DMS 273 treated with DMSO at 0.1 percent for 48 hours (cell line): ENCODE data around the gene IL16.
"Not testable (repeated sequence)": the region's sequence is repeated elsewhere in the genome, so short reads cannot be mapped to it uniquely, and the experiment has no call there.

Experiments
- DNase-seq: peaks from one replicate; lab custom pipeline; 2025; lab: John Stamatoyannopoulos, UW

The IL16 gene

DNA sequence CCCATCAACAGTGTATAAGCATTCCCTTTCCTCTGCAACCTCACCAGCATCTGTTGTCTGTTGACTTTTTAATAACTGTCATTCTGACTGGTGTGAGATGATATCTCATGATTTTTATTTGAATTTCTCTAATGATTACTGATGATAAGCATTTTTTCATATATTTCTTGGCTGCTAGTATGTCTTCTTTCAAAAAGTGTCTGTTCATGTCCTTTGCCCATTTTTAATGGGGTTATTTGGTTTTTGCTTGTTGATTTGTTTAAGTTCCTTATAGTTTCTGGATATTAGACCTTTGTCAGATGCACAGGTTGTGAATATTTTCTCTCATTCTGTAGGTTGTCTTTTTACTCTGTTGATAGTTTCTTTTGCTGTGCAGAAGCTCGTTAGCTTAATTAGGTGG is 11.3 kb downstream of the IL16 start:
- not testable (repeated sequence) for DNase-seq

DNA sequence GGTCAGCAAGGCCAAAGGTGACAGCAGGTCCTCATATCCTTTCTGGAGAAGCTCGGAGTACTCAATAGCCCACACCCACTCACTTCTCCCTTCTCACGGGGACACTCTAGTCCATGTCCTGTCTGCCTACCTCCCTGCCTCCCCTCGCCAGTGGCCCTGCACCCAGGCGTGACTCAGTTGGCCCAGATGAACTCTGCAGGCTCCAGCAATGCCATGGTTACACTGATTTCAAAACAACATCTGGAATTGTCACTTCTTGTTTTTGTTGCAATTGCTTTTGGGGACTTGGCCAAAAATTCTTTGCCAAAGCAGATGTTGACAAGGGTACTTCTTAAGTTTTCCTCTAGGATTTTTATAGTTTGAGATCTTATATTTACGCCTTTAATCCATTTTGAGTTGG is 13.0 kb downstream of the IL16 start:
- DNase-seq = no peak

DNA sequence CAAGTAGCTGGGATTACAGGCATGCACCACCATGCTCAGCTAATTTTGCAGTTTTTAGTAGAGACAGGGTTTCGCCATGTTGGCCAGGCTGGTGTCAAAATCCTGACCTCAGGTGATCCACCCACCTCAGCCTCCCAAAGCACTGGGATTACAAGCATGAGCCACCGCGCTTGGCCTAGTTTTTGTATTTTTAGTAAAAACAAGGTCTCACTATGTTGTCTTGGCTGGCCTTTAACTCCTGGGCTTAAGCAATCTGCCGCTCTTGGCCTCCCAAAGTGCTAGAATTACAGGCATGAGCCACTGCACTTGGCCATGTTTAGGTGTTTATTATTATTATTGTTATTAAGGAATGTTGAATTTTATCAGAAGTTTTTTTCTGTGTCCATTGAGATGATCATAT is 14.7 kb downstream of the IL16 start:
- no peak for DNase-seq

DNA sequence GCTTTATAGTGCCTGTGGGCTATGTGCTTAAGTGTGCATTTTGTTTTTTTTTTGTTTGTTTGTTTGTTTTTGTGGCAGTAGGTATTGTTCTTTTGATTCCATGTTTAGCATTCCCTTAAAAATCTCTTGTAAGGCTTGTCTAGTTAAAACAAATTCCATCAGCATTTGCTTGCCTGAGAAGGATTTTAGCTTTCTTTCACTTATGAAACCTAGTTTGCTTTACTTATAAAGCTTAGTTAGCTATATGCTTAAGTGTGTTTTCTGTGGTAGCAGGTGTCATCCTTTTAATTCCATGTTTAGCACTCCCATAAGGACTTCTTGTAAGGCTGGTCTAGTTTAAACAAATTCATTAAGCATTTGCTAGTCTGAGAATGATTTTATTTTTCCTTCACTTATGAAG is 17.3 kb downstream of the IL16 start:
- no peak for DNase-seq

DNA sequence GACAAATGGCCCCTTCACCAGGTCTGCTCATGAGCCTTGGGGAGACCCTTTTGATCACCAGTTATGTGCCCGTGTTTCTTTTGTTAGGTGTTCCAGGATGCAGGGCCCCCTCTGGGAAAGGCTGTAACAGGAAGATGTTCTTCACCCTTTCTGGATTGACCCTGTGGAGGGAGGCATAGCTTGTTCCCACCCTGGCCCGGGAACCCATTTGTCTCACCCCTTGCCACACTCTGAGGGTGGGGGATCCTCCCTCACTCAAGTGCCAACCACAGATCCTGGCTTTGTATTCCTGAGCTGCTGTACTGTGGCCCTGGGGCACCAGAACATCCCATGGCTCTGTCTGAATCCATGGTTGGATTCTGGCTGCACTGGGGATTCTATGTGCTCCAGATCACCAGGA is 18.9 kb downstream of the IL16 start:
- DNase-seq = no peak

DNA sequence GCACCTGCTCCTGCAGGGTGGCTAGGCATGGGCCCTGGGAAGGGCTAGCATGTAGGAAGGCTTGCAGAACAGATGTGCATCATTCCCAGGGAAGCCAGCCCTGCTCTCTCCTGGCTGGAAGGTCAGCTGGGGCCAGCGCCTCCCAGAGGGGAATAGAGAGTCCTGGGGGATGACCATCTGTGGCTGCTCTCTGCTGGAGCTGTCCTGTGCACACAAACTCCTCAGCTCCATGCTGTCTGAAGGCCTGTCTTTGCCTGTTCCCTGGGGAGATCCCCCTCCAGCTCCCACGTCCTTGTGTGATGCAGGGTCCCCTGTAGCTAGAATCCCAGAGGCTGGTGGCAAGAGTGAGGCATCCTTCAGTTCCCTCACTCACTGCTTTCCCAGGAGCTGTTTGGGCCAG is 19.3 kb downstream of the IL16 start:
- DNase-seq = no peak

DNA sequence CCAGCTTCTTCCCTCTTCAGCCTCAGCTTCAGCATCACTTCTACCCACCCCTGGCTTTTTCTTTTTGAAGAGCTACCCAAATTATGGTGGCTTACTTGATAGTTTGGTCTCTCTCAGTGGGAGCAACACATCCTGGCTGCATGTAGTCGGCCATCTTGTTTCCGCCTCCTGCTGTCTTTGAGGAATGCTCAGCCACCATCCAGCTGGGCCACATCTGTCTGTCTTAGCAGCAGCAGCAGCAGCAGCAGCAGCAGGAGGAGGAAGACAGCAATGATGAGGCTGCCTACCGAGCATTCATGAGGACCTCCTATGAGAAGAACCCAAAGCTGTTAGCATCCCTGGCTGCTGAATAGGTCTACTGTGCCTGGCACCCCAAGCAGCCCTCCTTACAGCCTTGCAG is 19.7 kb downstream of the IL16 start:
- DNase-seq = no peak

DNA sequence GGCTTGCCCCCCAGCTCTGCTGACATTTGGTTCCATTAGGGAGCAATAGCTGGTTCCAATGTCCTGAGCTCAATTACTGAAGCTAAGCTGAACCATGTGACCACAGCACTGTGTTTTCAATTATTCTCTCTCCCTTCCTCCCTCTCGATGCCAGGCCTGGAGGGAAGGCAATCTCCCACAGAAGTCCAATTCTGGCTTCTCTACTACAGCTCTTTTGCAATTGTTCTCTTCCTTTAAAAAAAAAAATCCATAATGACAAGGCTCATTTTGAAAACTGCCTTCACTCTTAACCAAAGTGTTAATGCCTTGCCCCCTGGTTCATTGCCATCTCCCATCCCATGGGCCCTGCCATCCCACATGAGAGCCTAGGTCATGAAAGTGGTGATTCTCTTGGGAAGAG is 24.8 kb downstream of the IL16 start:
- DNase-seq = no peak

DNA sequence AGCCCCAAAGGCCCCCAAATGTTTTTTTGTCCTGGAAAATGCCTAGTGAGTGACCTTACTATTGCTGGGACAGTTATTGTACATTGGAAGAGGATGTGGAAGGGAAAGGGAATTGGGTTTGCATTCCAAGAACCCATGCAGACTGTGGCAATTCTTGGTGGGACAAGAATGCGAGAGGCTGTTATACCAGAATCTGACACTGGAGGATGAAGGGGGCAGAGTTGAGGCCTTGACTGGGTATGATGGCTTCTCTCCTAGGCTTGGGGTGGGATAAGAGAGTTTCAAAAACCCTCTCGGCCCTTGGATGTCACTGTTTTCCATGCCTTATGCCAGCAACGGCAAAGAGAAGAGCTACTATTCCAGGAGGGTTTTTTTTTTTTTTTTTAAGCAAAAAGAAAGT is 25.3 kb downstream of the IL16 start:
- DNase-seq = no peak

DNA sequence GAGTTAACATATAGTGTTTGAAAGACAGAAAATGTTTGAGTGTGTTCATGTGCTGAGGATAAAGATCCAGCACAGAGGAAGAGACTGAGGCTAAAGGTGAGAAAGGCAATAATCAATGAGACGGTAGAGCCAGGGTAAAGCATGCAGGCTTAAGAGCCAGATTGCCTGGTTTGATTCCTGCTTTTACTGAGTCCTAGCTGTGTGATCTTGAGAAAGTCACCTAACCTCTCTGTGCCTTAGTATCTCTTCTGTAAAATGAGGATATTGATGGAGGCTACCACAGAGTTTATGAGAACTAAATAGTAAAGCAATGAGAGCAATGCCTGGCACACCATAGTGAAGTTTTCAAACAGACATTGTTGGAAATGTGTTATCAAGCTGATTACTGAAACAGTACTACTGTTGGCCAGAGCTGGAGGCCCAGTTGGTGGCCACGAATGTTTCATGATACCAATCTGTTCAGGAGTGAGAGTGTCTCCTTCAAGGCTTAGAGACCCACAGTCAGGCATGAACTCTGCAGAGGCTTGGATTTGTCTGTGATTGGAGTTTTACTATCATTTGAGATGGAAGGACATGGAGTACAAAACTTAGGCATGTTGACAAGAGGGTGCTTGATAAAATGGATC is 26.8 kb downstream of the IL16 start:
- no peak for DNase-seq

DNA sequence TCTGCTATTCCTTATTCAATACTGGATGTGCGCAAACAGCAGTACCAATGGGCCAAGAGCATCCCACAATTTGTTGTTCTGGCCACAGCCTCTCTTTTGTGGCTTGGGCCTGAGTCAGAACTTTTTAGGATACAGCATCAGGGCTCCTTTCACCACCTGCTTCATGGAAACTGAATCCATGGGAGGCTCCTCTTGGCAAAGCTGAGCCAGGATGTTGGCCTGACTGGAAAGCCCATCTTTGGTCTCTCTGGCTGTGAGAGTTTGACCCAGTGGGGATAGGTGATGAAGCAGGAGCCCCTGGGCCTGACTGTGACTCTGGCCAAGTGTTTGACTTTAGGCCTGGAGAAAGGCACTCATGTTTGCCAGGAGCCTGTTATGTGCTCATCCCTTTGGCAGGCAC is 27.6 kb downstream of the IL16 start:
- DNase-seq = no peak

DNA sequence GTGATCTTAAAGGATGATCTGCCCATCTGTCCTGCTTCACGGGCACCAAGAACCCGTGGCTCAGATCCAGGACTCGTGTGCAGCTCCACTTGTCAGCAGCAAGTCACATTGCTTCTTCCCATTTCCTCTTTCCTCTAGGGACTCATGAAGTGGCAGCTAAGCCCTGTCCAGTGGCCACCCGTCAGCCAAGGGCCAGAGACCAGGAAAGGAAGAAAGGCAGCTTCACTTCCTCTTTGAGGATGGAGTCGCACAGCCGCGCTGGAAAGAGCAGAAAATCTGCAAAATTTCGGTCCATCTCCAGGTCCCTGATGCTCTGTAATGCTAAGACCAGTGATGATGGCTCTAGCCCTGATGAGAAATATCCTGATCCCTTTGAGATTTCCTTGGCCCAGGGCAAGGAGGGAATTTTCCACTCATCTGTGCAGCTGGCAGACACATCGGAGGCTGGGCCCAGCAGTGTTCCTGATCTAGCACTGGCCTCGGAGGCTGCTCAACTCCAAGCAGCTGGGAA is 28.5 kb downstream of the IL16 start:
- no peak for DNase-seq

DNA sequence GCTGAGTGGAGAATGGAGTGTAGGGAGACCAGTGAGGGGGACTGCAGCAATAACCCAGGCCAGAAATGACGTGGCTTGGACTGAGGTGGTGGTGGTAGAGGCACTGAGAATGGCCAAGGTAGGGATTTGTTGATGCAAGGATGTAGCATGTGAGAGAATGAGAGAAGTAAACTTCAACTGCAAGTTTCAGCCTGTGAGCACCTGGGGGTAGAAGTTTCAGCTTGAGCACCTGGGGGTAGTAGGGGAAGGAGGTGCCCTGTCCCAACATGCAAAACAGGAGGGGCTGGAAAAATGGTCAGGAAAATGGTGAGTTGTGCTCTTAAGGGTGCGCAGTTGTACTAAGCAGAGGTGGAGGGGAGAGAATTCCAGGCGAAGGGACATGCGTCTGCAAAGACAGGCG is 31.0 kb downstream of the IL16 start:
- no peak for DNase-seq

DNA sequence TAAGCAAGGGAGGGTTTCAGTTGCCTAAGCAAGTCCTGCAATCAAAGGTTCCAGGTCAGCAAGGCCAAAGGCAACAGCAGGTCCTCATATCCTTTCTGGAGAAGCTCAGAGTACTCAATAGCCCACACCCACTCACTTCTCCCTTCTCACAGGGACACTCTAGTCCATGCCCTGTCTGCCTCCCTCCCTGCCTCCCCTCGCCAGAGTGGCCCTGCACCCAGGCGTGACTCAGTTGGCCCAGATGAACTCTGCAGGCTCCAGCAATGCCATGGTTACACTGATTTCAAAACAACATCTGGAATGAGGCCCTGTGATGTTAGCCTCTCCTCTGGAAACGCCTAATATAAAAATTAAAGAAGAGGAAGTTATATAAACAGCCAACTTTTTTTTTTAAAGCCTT is 32.9 kb downstream of the IL16 start:
- no peak for DNase-seq

DNA sequence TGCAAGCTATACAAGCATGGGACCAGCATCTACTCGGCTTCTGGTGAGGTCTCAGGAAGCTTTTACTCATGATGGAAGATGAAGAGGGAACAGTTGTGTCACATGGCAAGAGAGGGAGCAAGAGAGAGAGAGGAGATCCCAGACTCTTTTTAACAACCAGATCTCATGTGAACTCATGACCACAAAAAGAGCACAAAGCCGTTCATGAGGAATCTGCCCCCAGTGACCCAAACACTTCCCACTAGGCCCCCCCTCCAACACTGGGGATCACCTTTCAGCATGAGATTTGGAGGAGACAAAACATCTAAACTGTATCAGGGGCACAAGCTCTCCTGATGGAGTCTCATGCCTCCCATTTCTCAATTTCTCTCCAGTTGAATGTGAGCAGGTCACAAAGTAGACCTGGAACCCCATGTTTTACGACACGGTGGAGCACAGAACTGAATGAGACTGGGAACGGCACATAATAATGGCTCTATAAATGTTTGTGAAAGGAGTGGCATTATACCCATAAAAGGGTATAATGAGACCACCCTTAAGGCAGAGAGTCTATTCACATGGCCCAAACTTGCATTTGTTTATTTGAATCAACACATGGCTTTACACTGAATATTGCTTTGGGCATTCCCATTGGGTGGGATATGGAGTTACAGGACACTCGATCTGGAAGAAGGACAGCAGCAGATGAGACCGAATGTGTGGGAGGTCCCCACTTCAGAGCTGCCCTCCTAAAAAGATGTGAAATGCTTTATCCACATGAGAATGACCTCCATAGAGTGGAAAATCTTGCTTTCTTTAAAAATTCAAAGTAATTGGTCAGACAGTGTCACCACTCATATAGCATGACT is 38.8 kb downstream of the IL16 start:
- no peak for DNase-seq

DNA sequence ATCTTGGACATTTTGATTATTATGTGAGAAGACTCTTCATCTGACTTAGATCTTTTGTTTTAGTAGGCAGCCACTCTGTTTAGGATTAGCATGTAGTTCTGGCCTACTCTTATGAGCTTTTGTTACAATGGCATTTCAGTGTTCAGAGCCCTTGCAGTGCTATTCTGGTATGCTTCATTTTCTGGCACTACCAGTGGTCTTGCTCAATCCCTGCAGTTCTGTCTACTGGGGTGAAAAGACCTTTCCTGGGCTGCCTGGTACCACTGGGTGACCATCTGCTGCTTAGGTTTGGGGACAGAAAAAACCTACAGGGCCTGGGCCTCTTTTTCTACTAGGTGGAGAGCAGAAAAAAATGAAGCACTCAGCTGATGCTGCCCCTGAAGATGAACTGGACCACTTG is 42.5 kb downstream of the IL16 start:
- no peak for DNase-seq

DNA sequence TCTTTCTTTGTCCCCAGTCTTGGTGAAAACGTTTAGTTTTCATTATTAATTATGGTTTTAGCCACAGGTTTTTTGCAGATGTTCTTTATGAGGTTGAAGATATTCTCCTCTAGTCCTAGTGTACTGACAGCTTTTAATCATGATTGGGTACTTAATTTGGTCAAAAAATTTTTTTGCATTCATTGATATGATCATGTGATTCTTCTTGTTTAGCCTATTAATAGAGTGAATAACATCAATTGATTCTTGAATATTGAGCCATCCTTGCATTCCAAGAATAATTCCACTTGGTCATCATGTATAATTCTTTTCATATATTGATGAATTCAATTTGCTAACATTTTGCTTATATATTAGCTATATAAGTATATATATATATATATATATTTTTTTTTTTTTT is 46.1 kb downstream of the IL16 start:
- DNase-seq = no peak

DNA sequence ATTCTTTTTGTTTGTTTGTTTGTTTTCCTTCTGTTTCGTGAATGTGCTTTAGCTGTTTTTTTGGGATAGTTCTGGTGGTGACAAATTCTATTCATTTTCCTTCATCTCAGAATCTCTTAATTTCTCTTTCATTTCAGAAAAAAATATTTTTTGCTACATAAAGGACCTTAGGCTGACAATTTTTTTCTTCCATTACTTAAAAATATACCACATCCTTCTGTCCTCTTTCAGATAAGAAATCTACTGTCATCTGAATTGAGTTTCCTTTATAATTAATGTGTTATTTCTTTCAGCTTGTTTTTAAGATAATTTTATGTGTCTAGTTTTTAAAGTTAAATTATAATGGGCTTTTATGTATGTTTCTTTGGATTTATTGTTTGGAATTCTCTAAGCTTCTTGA is 47.6 kb downstream of the IL16 start:
- no peak for DNase-seq

DNA sequence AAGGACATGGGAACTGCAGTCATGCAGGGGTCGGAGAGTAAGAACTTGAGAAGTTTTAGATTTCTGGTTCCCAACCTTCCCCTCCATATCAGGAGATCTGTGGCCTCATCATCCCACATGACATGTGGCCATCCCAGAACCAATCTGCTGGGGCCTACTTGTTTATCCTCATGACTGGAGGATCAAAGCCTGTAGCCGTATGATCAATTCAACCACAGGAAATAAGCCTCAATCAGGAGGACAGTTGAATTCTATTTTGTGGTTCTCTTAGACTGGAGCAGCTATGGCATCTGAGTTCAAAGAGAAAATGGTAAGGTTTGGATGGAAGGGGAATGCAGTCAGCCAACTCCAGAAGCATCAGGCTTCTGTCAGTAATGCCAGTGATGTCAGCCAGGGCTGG is 57.2 kb downstream of the IL16 start:
- DNase-seq = no peak

DNA sequence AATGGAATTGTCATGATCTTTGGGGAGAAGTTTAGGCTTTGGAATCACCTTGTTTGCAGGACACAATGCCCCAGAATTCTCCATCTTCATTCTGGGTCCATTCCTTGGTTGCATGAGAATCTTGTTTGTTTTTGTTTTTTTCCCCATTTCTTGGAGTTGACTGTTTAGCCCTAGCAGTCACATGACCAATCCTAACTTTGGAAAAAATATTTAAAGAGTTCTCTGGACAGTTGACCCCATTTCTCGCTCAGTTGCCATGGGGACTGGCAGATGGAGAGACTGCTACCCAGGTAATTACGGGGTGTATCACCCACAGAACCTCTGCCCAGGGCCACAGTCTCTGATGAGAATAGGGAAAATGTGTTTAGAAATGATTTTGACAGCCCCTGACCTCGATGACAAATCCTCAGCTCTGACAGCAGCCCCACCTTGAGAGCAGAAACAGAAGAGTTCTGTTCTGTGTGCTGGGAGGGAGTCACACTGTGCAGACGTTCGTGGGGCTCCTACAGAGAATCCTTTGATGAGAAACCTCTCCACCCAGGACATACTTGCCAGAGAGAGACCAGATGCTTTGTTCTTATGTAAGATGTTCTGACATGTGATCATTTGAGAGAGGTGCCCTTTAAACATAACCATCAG is 57.7 kb downstream of the IL16 start:
- DNase-seq = no peak

DNA sequence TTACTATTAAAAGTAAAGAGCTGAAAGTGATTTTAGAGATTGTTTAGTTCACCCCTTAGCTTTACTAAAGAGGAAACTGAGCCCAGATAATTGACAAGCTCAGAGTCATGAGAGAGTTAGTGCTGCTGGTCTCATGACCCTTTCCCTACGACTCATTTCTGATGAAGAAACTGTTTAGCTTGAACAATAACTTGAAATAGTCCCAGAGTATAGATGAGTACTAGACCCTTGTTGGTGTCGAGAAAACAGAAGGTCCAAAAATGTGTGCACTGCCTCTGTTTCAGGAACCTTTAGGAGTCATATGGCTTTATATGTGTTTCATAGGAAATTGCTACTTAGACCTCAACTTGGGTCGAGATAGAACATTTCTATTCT is 58.2 kb downstream of the IL16 start:
- no peak for DNase-seq

DNA sequence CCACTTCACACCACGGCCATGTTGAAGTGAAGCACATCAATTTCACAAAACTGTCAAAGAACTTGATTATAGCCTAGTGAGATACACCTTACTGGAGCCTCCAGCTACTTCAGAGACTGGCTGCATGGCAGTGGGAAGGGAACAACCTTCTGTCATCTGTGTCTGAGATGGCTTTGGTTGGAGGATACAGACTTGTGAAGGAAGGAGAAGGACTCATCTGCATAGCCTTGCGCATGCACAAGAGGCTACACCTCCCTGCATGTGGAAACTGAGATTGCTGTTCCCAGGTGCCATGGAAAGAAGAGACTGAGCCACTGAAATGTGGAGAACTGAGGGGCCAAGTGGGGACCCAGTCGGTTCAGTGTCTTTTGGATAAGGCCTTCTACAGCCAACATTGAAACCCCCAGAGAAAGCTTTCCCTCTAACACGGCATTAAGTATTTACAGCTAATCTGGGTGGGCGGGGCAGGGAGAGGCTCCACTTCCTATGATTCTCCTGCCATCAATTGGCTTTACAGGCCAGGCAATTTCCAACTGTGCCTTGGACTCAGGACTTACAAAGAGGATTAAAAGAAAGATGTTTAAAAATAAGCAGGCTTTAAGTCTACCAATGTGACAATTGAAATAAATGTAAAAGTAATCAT is 58.8 kb downstream of the IL16 start:
- no peak for DNase-seq

DNA sequence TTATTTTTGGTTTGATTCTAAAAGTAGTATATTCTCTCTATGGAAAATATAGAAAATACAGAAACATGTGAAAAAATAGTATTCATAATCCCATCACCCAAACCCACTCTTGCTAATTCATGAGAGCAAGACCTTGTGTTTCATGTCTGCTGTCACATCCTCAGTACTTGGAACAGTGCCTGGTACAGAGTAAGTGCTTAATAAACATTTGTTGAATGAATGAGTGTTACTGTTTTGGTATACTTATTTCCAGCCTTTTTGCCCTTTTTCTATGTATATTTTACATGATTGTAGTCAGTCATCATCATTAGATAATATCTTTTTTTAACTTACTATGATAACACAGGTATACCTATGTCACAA is 59.3 kb downstream of the IL16 start:
- no peak for DNase-seq
